CMK (cell line): ENCODE results near the gene VGLL3.

Experiments
- DNase-seq: peaks from one replicate; pipeline ENCODE4 v3.0.0-alpha.2; 2010; ENCODE audit warnings: low read depth

The VGLL3 gene

GRCh38 chr3:86949850-86950249 is 41.1 kb downstream of the VGLL3 start:
- DNase-seq, result no peak

GRCh38 chr3:86948822-86949221 is 42.1 kb downstream of the VGLL3 start:
- DNase-seq, result no peak

- DNase-seq, result no peak
Observed at GRCh38 chr3:86942206-86942605, 48.7 kb downstream of the VGLL3 start.

- DNase-seq, result no peak
Observed at GRCh38 chr3:86938416-86939105, 52.4 kb downstream of the VGLL3 start.

- no peak for DNase-seq
Observed at GRCh38 chr3:86937306-86937791, 53.6 kb downstream of the VGLL3 start.

- no peak for DNase-seq
Observed at GRCh38 chr3:86934851-86935250, 56.1 kb downstream of the VGLL3 start.

GRCh38 chr3:86930831-86931230 is 60.1 kb downstream of the VGLL3 start:
- DNase-seq, result no peak

GRCh38 chr3:86930181-86930580 is 60.8 kb downstream of the VGLL3 start:
- DNase-seq, result no peak

- DNase-seq, result no peak
Observed at GRCh38 chr3:86929046-86929445, 61.9 kb downstream of the VGLL3 start.

- no peak for DNase-seq
Observed at GRCh38 chr3:86923071-86923491, 67.9 kb downstream of the VGLL3 start.

GRCh38 chr3:86921971-86922680 is 68.8 kb downstream of the VGLL3 start:
- DNase-seq, result no peak

GRCh38 chr3:86914670-86915069 is 76.3 kb downstream of the VGLL3 start:
- DNase-seq, result no peak

GRCh38 chr3:86913160-86913559 is 77.8 kb downstream of the VGLL3 start:
- no peak for DNase-seq

GRCh38 chr3:86895202-86895601 is 95.7 kb downstream of the VGLL3 start:
- DNase-seq, result no peak

GRCh38 chr3:86890741-86891396 is 100.1 kb downstream of the VGLL3 start:
- no peak for DNase-seq
